Measurements from ENCODE around the gene PGPEP1. TPM values are rescaled to one million over a fixed set of nuclear protein-coding genes. Genes with fewer than 3 reads are reported as not detected.

PGPEP1 gene
- total and polyA plus RNA-seq, 10 of the 15 experiments (the other 5 are each of a cell fraction or from before 2014, with no cell fraction given): 13.8 to 39.4 (median 17.0) TPM

DNA sequence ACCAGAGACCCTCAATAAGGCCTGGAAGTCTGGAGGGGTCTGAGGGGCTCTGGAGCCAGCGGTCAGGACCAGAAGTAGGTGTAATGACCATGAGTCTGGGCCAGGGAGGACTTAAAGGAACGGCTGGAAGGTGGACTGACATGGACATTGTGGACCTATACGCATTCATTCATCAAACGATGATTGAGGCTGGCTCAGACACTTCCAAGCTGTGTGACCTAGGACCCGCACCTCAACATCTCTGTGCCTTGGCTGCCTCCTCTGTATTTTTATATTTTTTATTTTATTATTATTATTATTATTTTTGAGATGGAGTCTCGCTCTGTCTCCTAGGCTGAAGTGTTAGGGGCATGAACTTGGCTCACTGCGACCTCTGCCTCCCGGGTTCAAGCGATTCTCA, 66.4 kb downstream of the PGPEP1 start:
- BruUV-seq (replicated peaks): no TSS peak
- no peak overlapping the region for H3K4me3 ChIP-seq
- ChIA-PET CTCF (interaction anchor here (1.2 to 7.7 kb wide), 2 partner anchors 17 to 127 kb away, joined by 4 to 144 read pairs; partner anchors contain the start of gene GDF15), POLR2A (interaction anchor here (0.9 kb wide), 1 partner anchor 126 kb away, joined by 3 read pairs; the partner anchor contains the start of gene JUND), SMC1A (ENCODE audit: uncharacterized antibody, unreplicated experiment) (interaction anchor here (1.4 kb wide), 1 partner anchor 18 kb away, joined by 3 read pairs; no protein-coding TSS in a partner anchor), RAD21 (ENCODE audit: unreplicated experiment) (interaction anchor here (1.2 to 2.1 kb wide), 2 partner anchors 17 to 58 kb away, joined by 3 to 5 read pairs; no protein-coding TSS in a partner anchor)
- in situ Hi-C loops (cut with MboI): loop anchor here (5.0 kb wide), 2 partner anchors 64 to 129 kb away; partner anchors contain the start of gene PGPEP1
- H2AFZ ChIP-seq (ENCODE audit: control insufficient read depth, low read depth, low read length): no peak overlapping the region
- DNase-seq (ENCODE audit: low read depth, low spot score): no peak
- peaks cover 20% of the 10 kb centered on the region for H3K4me1 ChIP-seq (ENCODE audit: control insufficient read depth, insufficient read depth, low read length)
- ATAC-seq: no peak
- H3K9ac ChIP-seq (ENCODE audit: control insufficient read depth, insufficient read depth, low read length): no peak overlapping the region
- intact Hi-C loops (cut with micrococcal nuclease; ENCODE audit: unreplicated experiment): no loop called here
- H3K27me3 ChIP-seq (replicated peaks in 1 of 2; ENCODE audit: control insufficient read depth in 2 of 2, insufficient read depth in 2 of 2, low read length in 1 of 2): no peaks in the 10 kb centered on the region
- FAIRE-seq: no peak
- H3K4me2 ChIP-seq (ENCODE audit: control insufficient read depth, insufficient read depth): no peak overlapping the region
- H3K79me2 ChIP-seq (ENCODE audit: control insufficient read depth, insufficient read depth, low read length): no peaks in the 10 kb centered on the region
- no peak for TF ChIP-seq CREB1 (IDR thresholded peaks at IDR 0.05; ENCODE audit: low read depth)
- no peak for TF ChIP-seq YY1 (IDR thresholded peaks at IDR 0.05; ENCODE audit: low read depth, low read length)
- TF ChIP-seq, protein P1, sequence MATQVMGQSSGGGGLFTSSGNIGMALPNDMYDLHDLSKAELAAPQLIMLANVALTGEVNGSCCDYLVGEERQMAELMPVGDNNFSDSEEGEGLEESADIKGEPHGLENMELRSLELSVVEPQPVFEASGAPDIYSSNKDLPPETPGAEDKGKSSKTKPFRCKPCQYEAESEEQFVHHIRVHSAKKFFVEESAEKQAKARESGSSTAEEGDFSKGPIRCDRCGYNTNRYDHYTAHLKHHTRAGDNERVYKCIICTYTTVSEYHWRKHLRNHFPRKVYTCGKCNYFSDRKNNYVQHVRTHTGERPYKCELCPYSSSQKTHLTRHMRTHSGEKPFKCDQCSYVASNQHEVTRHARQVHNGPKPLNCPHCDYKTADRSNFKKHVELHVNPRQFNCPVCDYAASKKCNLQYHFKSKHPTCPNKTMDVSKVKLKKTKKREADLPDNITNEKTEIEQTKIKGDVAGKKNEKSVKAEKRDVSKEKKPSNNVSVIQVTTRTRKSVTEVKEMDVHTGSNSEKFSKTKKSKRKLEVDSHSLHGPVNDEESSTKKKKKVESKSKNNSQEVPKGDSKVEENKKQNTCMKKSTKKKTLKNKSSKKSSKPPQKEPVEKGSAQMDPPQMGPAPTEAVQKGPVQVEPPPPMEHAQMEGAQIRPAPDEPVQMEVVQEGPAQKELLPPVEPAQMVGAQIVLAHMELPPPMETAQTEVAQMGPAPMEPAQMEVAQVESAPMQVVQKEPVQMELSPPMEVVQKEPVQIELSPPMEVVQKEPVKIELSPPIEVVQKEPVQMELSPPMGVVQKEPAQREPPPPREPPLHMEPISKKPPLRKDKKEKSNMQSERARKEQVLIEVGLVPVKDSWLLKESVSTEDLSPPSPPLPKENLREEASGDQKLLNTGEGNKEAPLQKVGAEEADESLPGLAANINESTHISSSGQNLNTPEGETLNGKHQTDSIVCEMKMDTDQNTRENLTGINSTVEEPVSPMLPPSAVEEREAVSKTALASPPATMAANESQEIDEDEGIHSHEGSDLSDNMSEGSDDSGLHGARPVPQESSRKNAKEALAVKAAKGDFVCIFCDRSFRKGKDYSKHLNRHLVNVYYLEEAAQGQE (IDR thresholded peaks at IDR 0.05; ENCODE audit: low read depth, low read length): no peak
- no peak for TF ChIP-seq HDGF (IDR thresholded peaks at IDR 0.05)
- no peak for TF ChIP-seq IRF4 (IDR thresholded peaks at IDR 0.05; ENCODE audit: low read depth, low read length)
- TF ChIP-seq TAF1 (IDR thresholded peaks at IDR 0.05; ENCODE audit: borderline replicate concordance, low read depth, low read length): no peak
- no peak overlapping the region for H3K27ac ChIP-seq (ENCODE audit: control insufficient read depth, insufficient read depth)
- H3K9me3 ChIP-seq (replicated peaks; ENCODE audit: control insufficient read depth, insufficient read depth, low read length): no peaks in the 10 kb centered on the region
- no peaks in the 10 kb centered on the region for H4K20me1 ChIP-seq (ENCODE audit: control insufficient read depth, insufficient read depth)
- 69% methylated on average over 9 of the region's 9 CpGs for WGBS (ENCODE audit: insufficient coverage, insufficient replicate concordance, low lambda C conversion rate, missing lambda C conversion rate)
- no peaks in the 10 kb centered on the region for H3K36me3 ChIP-seq (ENCODE audit: control insufficient read depth in 2 of 2, insufficient read depth in 2 of 2, low read length in 1 of 2)
